Panc1 (cell line): ENCODE measurements around the gene BEX3. TPM values are rescaled to one million over a fixed set of nuclear protein-coding genes. Genes with fewer than 3 reads are reported as not detected.

Experiments used
- ATAC-seq: fragments of 200-7000 bp; cut with Tn5 transposase; 2 replicates; pipeline ENCODE4 v1.9.1; 2020; ENCODE audit warnings: mild to moderate bottlenecking, moderate library complexity
- BruUV-seq: library from RNA; stranded (reverse); fragments of 400-500 nt; replicated peaks from 2 replicates; lab custom pipeline; 2021; lab: Mats Ljungman, UMichigan
- CTCF ChIA-PET: fragments of 300-600 bp; sonication (Branson Sonifier 250); formaldehyde crosslinking; loops from one replicate; lab custom pipeline; 2022; ENCODE audit warnings: antibody characterized with exemption; lab: Charles Lee
- POLR2A ChIA-PET: fragments of 300-600 bp; sonication (Branson Sonifier 250); formaldehyde crosslinking; loops from one replicate; lab custom pipeline; 2022; ENCODE audit warnings: antibody characterized with exemption; lab: Charles Lee
- DNase-seq: peaks from one replicate; pipeline ENCODE4 v3.0.0-alpha.2; 2010; ENCODE audit warnings: low read depth, low spot score
- H3K27ac ChIP-seq: 2 replicates; pipeline ENCODE4 v1.5.1; 2011; ENCODE audit warnings: mild to moderate bottlenecking, low read length, inconsistent platforms
- H3K27me3 ChIP-seq: fragments of 200-500 bp; sonication (Bioruptor generic); 2 replicates; pipeline ENCODE4 v1.6.0; 2014; ENCODE audit warnings: low read length, inconsistent platforms; ENCODE audit not compliant: control insufficient read depth, insufficient read depth
- H3K36me3 ChIP-seq: fragments of 200-500 bp; sonication (Bioruptor generic); 2 replicates; pipeline ENCODE4 v1.5.1; 2014; ENCODE audit warnings: inconsistent platforms, mild to moderate bottlenecking, low read length, moderate library complexity; ENCODE audit not compliant: control insufficient read depth, insufficient read depth
- H3K4me1 ChIP-seq: 2 replicates; pipeline ENCODE4 v1.5.1; 2011; ENCODE audit warnings: inconsistent platforms, mild to moderate bottlenecking, low read length, moderate library complexity; ENCODE audit not compliant: control insufficient read depth, insufficient read depth
- H3K4me3 ChIP-seq, 2 experiments: 2 replicates each; pipeline ENCODE4 v1.5.1; 2011 to 2012; ENCODE audit warnings: low read depth in 2 of 2, low read length in 2 of 2, mild to moderate bottlenecking in 2 of 2, inconsistent platforms in 1 of 2, moderate library complexity in 1 of 2
- H3K9me3 ChIP-seq: fragments of 200-500 bp; sonication (Bioruptor generic); 2 replicates; pipeline ENCODE4 v1.5.1; 2014; ENCODE audit warnings: low read depth, mild to moderate bottlenecking, inconsistent platforms, low read length, moderate library complexity; ENCODE audit not compliant: control insufficient read depth, insufficient read depth
- POLR2AphosphoS5 ChIP-seq: IDR thresholded peaks from 2 replicates; pipeline ENCODE4 v1.6.1; 2012; ENCODE audit warnings: mild to moderate bottlenecking, low read depth, low read length, moderate library complexity
- SIN3A ChIP-seq: IDR thresholded peaks from 2 replicates; pipeline ENCODE4 v1.6.1; 2012; ENCODE audit warnings: low read depth, mild to moderate bottlenecking, low read length, moderate library complexity, borderline replicate concordance; ENCODE audit not compliant: insufficient read depth
- TCF7L2 ChIP-seq: IDR thresholded peaks from 2 replicates; pipeline ENCODE4 v1.6.1; 2011; ENCODE audit warnings: mild to moderate bottlenecking, low read depth, low read length, inconsistent platforms
- in situ Hi-C: cut with HindIII; loops from 2 replicates; pipeline ENCODE4 v1.10.0; 2016; ENCODE audit warnings: low sequenced_read_pairs, low pct_unique_long_range_greater_than_20kb
- intact Hi-C: fragments of 100-400 bp; cut with micrococcal nuclease; formaldehyde crosslinking; loops from one replicate; pipeline ENCODE4 v1.10.0; 2022; ENCODE audit not compliant: unreplicated experiment
- total RNA-seq: library from RNA; stranded (reverse); gene quantifications from one replicate; pipeline ENCODE4 v1.2.1, GENCODE V29; 2021; ENCODE audit not compliant: unreplicated experiment
- TF ChIP-seq, protein P1 (sequence below), 2 experiments: IDR thresholded peaks; 2 replicates each; pipeline ENCODE4 v1.6.1; 2011 to 2012; ENCODE audit warnings: low read depth in 2 of 2, control low read depth in 1 of 2, low read length in 1 of 2, mild to moderate bottlenecking in 1 of 2, moderate library complexity in 1 of 2; ENCODE audit not compliant: insufficient read depth in 1 of 2
- TF ChIP-seq, protein P2 (sequence below): fragments of 450-650 bp; IDR thresholded peaks from 2 replicates; pipeline ENCODE4 v1.5.1; 2017; ENCODE audit warnings: mild to moderate bottlenecking

Gene BEX3
- total RNA-seq, 1 experiment from 2014 or later: 59.3 TPM

DNA sequence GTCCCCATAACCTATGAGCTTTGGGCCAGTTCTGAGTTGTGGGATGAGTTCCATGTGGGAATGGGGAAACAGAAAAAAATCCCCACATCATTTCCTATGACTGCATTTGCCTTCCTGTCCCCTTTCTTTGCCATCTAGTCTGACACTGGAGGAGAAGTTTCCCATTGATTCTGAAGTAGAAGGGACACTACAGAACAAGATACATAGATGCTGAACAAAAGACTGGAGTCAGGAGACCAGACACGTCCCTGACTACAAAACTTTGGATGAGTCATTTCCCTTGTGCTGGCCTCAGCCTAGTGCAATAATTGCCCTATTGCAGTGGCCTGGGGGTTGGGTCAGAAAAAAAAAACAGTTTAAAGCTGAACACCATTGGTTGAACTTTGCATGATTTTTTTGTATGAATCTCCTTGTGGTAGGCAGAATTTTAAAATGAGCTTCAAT lies 22.1 kb downstream of the BEX3 start:
- in situ Hi-C loops (no loop called here), intact Hi-C loops (no loop called here)
- DNase-seq: no peak
- Histone ChIP-seq H3K27me3 (no peaks in the 10 kb centered on the region), H3K27ac (no peak overlapping the region), H3K36me3 (no peaks in the 10 kb centered on the region), H3K4me1 (no peaks in the 10 kb centered on the region; the same call in 1 of the 2 replicates), H3K9me3 (no peaks in the 10 kb centered on the region), H3K4me3 (no peak overlapping the region)
- ChIA-PET POLR2A (no interaction called here), CTCF (no interaction called here)
- TF ChIP-seq SIN3A (no peak), TCF7L2 (no peak), POLR2AphosphoS5 (no peak)
- TF ChIP-seq, protein P1, sequence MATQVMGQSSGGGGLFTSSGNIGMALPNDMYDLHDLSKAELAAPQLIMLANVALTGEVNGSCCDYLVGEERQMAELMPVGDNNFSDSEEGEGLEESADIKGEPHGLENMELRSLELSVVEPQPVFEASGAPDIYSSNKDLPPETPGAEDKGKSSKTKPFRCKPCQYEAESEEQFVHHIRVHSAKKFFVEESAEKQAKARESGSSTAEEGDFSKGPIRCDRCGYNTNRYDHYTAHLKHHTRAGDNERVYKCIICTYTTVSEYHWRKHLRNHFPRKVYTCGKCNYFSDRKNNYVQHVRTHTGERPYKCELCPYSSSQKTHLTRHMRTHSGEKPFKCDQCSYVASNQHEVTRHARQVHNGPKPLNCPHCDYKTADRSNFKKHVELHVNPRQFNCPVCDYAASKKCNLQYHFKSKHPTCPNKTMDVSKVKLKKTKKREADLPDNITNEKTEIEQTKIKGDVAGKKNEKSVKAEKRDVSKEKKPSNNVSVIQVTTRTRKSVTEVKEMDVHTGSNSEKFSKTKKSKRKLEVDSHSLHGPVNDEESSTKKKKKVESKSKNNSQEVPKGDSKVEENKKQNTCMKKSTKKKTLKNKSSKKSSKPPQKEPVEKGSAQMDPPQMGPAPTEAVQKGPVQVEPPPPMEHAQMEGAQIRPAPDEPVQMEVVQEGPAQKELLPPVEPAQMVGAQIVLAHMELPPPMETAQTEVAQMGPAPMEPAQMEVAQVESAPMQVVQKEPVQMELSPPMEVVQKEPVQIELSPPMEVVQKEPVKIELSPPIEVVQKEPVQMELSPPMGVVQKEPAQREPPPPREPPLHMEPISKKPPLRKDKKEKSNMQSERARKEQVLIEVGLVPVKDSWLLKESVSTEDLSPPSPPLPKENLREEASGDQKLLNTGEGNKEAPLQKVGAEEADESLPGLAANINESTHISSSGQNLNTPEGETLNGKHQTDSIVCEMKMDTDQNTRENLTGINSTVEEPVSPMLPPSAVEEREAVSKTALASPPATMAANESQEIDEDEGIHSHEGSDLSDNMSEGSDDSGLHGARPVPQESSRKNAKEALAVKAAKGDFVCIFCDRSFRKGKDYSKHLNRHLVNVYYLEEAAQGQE (IDR thresholded peaks at IDR 0.05; ENCODE audit: insufficient read depth in 1 of 2, low read depth in 2 of 2, low read length in 1 of 2): no peak
- TF ChIP-seq, protein P2, sequence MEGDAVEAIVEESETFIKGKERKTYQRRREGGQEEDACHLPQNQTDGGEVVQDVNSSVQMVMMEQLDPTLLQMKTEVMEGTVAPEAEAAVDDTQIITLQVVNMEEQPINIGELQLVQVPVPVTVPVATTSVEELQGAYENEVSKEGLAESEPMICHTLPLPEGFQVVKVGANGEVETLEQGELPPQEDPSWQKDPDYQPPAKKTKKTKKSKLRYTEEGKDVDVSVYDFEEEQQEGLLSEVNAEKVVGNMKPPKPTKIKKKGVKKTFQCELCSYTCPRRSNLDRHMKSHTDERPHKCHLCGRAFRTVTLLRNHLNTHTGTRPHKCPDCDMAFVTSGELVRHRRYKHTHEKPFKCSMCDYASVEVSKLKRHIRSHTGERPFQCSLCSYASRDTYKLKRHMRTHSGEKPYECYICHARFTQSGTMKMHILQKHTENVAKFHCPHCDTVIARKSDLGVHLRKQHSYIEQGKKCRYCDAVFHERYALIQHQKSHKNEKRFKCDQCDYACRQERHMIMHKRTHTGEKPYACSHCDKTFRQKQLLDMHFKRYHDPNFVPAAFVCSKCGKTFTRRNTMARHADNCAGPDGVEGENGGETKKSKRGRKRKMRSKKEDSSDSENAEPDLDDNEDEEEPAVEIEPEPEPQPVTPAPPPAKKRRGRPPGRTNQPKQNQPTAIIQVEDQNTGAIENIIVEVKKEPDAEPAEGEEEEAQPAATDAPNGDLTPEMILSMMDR: no peak
- BruUV-seq: no TSS peak
- ATAC-seq: no peak

DNA sequence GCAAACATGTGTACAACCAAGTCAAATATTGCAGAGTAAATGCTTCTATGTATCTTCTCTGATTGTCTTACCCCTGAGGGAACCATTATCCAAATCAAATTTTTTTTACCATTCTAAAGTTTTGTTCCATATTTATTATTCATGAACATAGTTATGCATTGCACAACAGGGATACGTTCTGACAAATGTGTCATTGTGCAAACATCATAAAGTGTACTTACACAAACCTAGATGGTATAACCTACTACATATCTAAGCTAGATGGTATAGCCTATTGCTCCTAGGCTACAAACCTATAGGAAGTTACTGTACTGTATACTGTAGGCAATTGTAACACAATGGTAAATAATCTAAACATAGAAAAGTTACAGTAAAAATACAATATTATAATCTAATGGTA lies 23.4 kb downstream of the BEX3 start:
- H3K4me1 ChIP-seq: no peaks in the 10 kb centered on the region; the same call in 1 of the 2 replicates
- no peak for ATAC-seq
- H3K27me3 ChIP-seq: no peaks in the 10 kb centered on the region
- DNase-seq: no peak
- intact Hi-C loops: no loop called here
- no TSS peak for BruUV-seq
- in situ Hi-C loops: no loop called here
- CTCF ChIA-PET: no interaction called here
- no peak overlapping the region for H3K4me3 ChIP-seq
- no peaks in the 10 kb centered on the region for H3K9me3 ChIP-seq
- no peak overlapping the region for H3K27ac ChIP-seq
- TF ChIP-seq, protein P1 (IDR thresholded peaks at IDR 0.05; ENCODE audit: insufficient read depth in 1 of 2, low read depth in 2 of 2, low read length in 1 of 2): no peak
- no peak for TF ChIP-seq TCF7L2
- no peak for TF ChIP-seq SIN3A
- TF ChIP-seq, protein P2: no peak
- no peak for TF ChIP-seq POLR2AphosphoS5
- no peaks in the 10 kb centered on the region for H3K36me3 ChIP-seq
- POLR2A ChIA-PET: no interaction called here
